Brain microvascular endothelial cell (primary cell): ENCODE data around the gene TMCO4.
A peak's percentile ranks its signal among the peaks of the same experiment; 100 is the strongest.

Source experiments
- DNase-seq: peaks from one replicate; pipeline ENCODE4 v3.0.0-alpha.2; 2020
- H3K27ac ChIP-seq: fragments of 250-450 bp; sonication (Bioruptor Pico); 2 replicates; pipeline ENCODE4 v1.5.1; 2020; ENCODE audit warnings: mild to moderate bottlenecking, moderate library complexity
- H3K27me3 ChIP-seq: fragments of 250-450 bp; sonication (Bioruptor Pico); replicated peaks from 2 replicates; pipeline ENCODE4 v1.5.1; 2020; ENCODE audit warnings: mild to moderate bottlenecking
- H3K36me3 ChIP-seq: fragments of 250-450 bp; sonication (Bioruptor Pico); replicated peaks from 2 replicates; pipeline ENCODE4 v1.5.1; 2020; ENCODE audit warnings: mild to moderate bottlenecking
- H3K4me3 ChIP-seq: 2 replicates; pipeline ENCODE4 v1.5.1; 2011; ENCODE audit warnings: low read depth, mild to moderate bottlenecking, control low read depth, low read length, moderate library complexity
- CTCF ChIP-seq: IDR thresholded peaks from 2 replicates; pipeline ENCODE4 v1.5.1; 2011; ENCODE audit warnings: low read depth, mild to moderate bottlenecking, moderate library complexity, low read length, control low read depth, inconsistent platforms; ENCODE audit errors: missing control alignments
- in situ Hi-C: cut with HindIII; loops from 2 replicates; pipeline ENCODE4 v1.10.0; 2017; ENCODE audit warnings: low sequenced_read_pairs, low pct_ligation_motif_present

The TMCO4 gene

GRCh38 chr1:19651141-19651737 is 148.5 kb downstream of the TMCO4 start:
- peak overlapping the region; percentile 12 for H3K27ac ChIP-seq

GRCh38 chr1:19650416-19651140 is 149.1 kb downstream of the TMCO4 start:
- no peak for TF ChIP-seq CTCF
- Histone ChIP-seq H3K27ac (peak overlapping the region; percentile 12), H3K27me3 (no peaks in the 10 kb centered on the region), H3K4me3 (no peak overlapping the region), H3K36me3 (peaks cover 7% of the 10 kb centered on the region)
- no peak for DNase-seq
- in situ Hi-C loops: no loop called here

More at GRCh38 chr1:19651141-19651737, 148.5 kb downstream of the TMCO4 start:
- in situ Hi-C loops: no loop called here
- no peaks in the 10 kb centered on the region for H3K27me3 ChIP-seq
- H3K36me3 ChIP-seq: peaks cover 11% of the 10 kb centered on the region
- TF ChIP-seq CTCF: peak; percentile 86
- peak; percentile 43 for DNase-seq
- H3K4me3 ChIP-seq: no peak overlapping the region

- no peaks in the 10 kb centered on the region for H3K36me3 ChIP-seq
- no peak overlapping the region for H3K27ac ChIP-seq
- no peaks in the 10 kb centered on the region for H3K27me3 ChIP-seq
- no peak for DNase-seq
- in situ Hi-C loops: loop anchor here (25.0 kb wide), 1 partner anchor 261 kb away; no protein-coding TSS in a partner anchor
- no peak overlapping the region for H3K4me3 ChIP-seq
- TF ChIP-seq CTCF: peak; percentile 36
Measured at GRCh38 chr1:19648689-19649088, 151.0 kb downstream of the TMCO4 start.

- no peak overlapping the region for H3K4me3 ChIP-seq
- TF ChIP-seq CTCF: no peak
- H3K27ac ChIP-seq: no peak overlapping the region
- in situ Hi-C loops: loop anchor here (25.0 kb wide), 1 partner anchor 261 kb away; no protein-coding TSS in a partner anchor
- no peak for DNase-seq
- no peaks in the 10 kb centered on the region for H3K27me3 ChIP-seq
- no peaks in the 10 kb centered on the region for H3K36me3 ChIP-seq
Measured at GRCh38 chr1:19648239-19648638, 151.5 kb downstream of the TMCO4 start.

GRCh38 chr1:19647643-19648042 is 152.1 kb downstream of the TMCO4 start:
- H3K4me3 ChIP-seq: no peak overlapping the region
- no peak for DNase-seq
- in situ Hi-C loops: loop anchor here (25.0 kb wide), 1 partner anchor 260 kb away; no protein-coding TSS in a partner anchor
- H3K27me3 ChIP-seq: no peaks in the 10 kb centered on the region
- TF ChIP-seq CTCF: no peak
- no peaks in the 10 kb centered on the region for H3K36me3 ChIP-seq
- H3K27ac ChIP-seq: no peak overlapping the region
